ENCODE data around the gene CHKB. TPM values are rescaled to one million over a fixed set of nuclear protein-coding genes. Genes with fewer than 3 reads are reported as not detected.

The CHKB gene
- total and polyA plus RNA-seq, 2 of the 8 experiments (the other 6 are each of a cell fraction or from before 2014, with no cell fraction given): 27.9 to 42.2 TPM

- Histone ChIP-seq H4K91ac (replicated peaks; ENCODE audit: insufficient read length, low read length) (peak within 1 kb of the TSS; percentile 88), H4K8ac (ENCODE audit: extremely low read depth, insufficient read depth, low read length) (peak within 1 kb of the TSS; percentile 85), H3K14ac (ENCODE audit: insufficient read length) (peak within 1 kb of the TSS; percentile 72), H2BK20ac (ENCODE audit: low read length) (peak within 1 kb of the TSS; percentile 29; the same call in 1 of the 2 replicates), H3K27ac (ENCODE audit: low read depth, low read length) (no peak within 1 kb of the TSS), H2BK5ac (ENCODE audit: low read depth, low read length) (no peak within 1 kb of the TSS), H3K9ac (replicated peaks in 1 of 4; ENCODE audit: extremely low read depth in 1 of 4, low read depth in 3 of 4, low read length in 3 of 4) (peak within 1 kb of the TSS in 3 of 4 experiments; percentile 20 to 52 (median 48); a peak in 5 of 7 replicates), H3K23me2 (ENCODE audit: low read depth, low read length) (peaks cover 11% of the 10 kb centered on the region; the same call in 1 of the 2 replicates), H4K20me1 (replicated peaks in 1 of 2; ENCODE audit: control insufficient read depth in 1 of 2, insufficient read depth in 2 of 2, low read length in 2 of 2) (peaks cover 0 to 12% of the 10 kb centered on the region in 2 experiments), H2AFZ (ENCODE audit: low read length) (peak within 1 kb of the TSS; percentile 77), H3K23ac (ENCODE audit: insufficient read length) (no peak within 1 kb of the TSS), H3K27me3 (replicated peaks in 1 of 4; ENCODE audit: control insufficient read depth in 3 of 4, extremely low read depth in 1 of 4, insufficient read depth in 3 of 4, low read length in 3 of 4) (peaks cover 0 to 10% (median 5%) of the 10 kb centered on the region in 4 experiments; a peak in 4 of 7 replicates), H2BK12ac (ENCODE audit: low read depth, low read length) (peak within 1 kb of the TSS; percentile 21; the same call in 1 of the 2 replicates), H3K79me1 (ENCODE audit: low read depth, low read length) (peaks cover 4% of the 10 kb centered on the region), H3K4ac (replicated peaks; ENCODE audit: insufficient read length, low read depth, low read length) (peak within 1 kb of the TSS; percentile 91), H3K9me3 (ENCODE audit: insufficient read depth in 2 of 2, low read depth in 1 of 2, low read length in 1 of 2) (no peaks in the 10 kb centered on the region), H2BK120ac (replicated peaks; ENCODE audit: low read depth, low read length) (peak within 1 kb of the TSS; percentile 47), H3K18ac (ENCODE audit: extremely low read depth, low read length) (peak within 1 kb of the TSS; percentile 75; the same call in 1 of the 2 replicates), H3K56ac (replicated peaks; ENCODE audit: insufficient read length, low read depth, low read length) (peak within 1 kb of the TSS; percentile 86), H2AK5ac (ENCODE audit: low read depth, low read length) (peak within 1 kb of the TSS; percentile 93), H3K79me2 (ENCODE audit: control insufficient read depth in 1 of 2, insufficient read depth in 2 of 2, low read length in 2 of 2) (no peaks in the 10 kb centered on the region), H3K4me2 (ENCODE audit: insufficient read depth in 1 of 2, low read depth in 2 of 2, low read length in 2 of 2) (peak within 1 kb of the TSS; percentile 90 to 99), H3K4me1 (replicated peaks in 1 of 4; ENCODE audit: control insufficient read depth in 3 of 4, insufficient read depth in 4 of 4, low read length in 3 of 4) (peaks cover 0 to 9% (median 6%) of the 10 kb centered on the region in 4 experiments; a peak in 5 of 7 replicates), H2BK15ac (ENCODE audit: low read length) (peak within 1 kb of the TSS; percentile 48; the same call in 1 of the 2 replicates), H4K5ac (ENCODE audit: insufficient read length, low read depth, low read length) (peak within 1 kb of the TSS; percentile 2), H3K4me3 (ENCODE audit: extremely low read depth in 1 of 4, insufficient read depth in 2 of 4, low read depth in 3 of 4, low read length in 4 of 4) (peak within 1 kb of the TSS; percentile 60 to 76 (median 76)), H3K36me3 (ENCODE audit: control insufficient read depth in 2 of 4, insufficient read depth in 4 of 4, low read length in 3 of 4) (no peaks in the 10 kb centered on the region)
- 3% methylated on average over 48 of the region's 88 CpGs; no CpG with 5 or more reads in 1 of the 2 experiments for WGBS, 2 experiments (ENCODE audit: extremely low coverage in 1 of 2, insufficient coverage in 1 of 2, insufficient read length in 1 of 2, insufficient replicate concordance in 2 of 2, low coverage in 1 of 2, low lambda C conversion rate in 2 of 2, missing lambda C conversion rate in 1 of 2)
- DNase-seq (ENCODE audit: low read depth in 1 of 2, low spot score in 2 of 2) (peak in 1 of 2 experiments; percentile 79), FAIRE-seq (no peak)
- ChIA-PET POLR2A (ENCODE audit: partially characterized antibody) (interaction anchor here (0.9 to 1.4 kb wide), 5 partner anchors 13 to 71 kb away, joined by 3 to 8 read pairs (median 4); partner anchors contain the start of genes CHKB and SHANK3), CTCF (ENCODE audit: partially characterized antibody) (interaction anchor here (0.9 to 15.7 kb wide), 12 partner anchors 11 to 94 kb away, joined by 3 to 281 read pairs (median 4); partner anchors contain the start of genes CHKB and SYCE3)
- TF ChIP-seq PHF8 (conservative IDR thresholded peaks at IDR 0.05; ENCODE audit: low read depth, low read length) (no peak; the same call in 1 of the 2 replicates), SUZ12 (IDR thresholded peaks at IDR 0.05; ENCODE audit: low read length) (0 out of 2 replicates have a peak, but pooled peaks have one; percentile 29), KDM4A (IDR thresholded peaks at IDR 0.05; ENCODE audit: low read depth, low read length, severe bottlenecking) (peak; percentile 91), SIN3A (conservative IDR thresholded peaks at IDR 0.05 in 1 of 2, IDR thresholded peaks at IDR 0.05 in 1 of 2; ENCODE audit: low read depth in 1 of 2, low read length in 2 of 2) (0 out of 4 replicates have a peak, but pooled peaks have one; percentile 18 to 50), HDAC2 (IDR thresholded peaks at IDR 0.05; ENCODE audit: borderline replicate concordance in 1 of 2, low read depth in 2 of 2, low read length in 2 of 2) (no peak), BRCA1 (IDR thresholded peaks at IDR 0.05; ENCODE audit: low read depth, low read length) (no peak), POLR2A (IDR thresholded peaks at IDR 0.05; ENCODE audit: control extremely low read depth in 1 of 2, low read depth in 2 of 2, low read length in 2 of 2) (no peak), CHD1 (IDR thresholded peaks at IDR 0.05; ENCODE audit: low read depth, low read length) (no peak), FOSL1 (IDR thresholded peaks at IDR 0.05; ENCODE audit: insufficient read depth, low read depth, low read length) (no peak)
Measured at GRCh38 chr22:50627642-50628542, 45.2 kb upstream of the CHKB start, which contains the start of gene ARSA. ARSA (minus strand) TSS chr22:50628152; CDS start chr22:50627779, 373 bp downstream.
